Measurements from ENCODE around the gene DCTN1.

Gene DCTN1

DNA sequence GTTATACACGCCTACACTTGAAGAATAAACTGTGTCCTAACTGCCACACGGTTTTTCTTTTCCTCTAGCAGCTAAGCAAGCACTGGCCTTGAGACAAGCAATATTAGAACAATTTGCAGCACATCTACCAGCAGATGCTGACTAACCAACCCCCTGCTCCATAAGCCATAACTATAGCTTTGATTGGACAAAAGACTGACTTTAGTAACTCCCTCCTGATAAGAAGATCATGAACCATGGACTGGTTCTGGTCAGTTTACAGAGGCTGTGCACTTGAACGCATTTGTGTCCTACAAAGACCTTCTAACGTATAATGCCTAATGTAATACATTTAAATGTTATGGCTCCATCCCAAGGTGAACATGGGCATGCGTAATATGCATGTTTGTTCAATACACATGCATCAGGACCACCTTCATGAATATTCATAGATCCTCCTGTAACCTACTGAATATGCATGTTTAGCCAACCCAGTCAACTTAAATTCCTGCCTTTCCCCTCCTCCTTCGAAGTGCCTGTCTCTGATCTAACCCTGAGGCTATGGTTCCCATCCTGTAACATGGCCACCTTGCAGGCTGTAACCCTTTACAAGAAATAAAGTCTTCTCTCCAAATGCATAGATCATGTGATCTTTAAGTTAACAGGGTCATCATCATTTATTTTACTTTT, 63.4 kb downstream of the DCTN1 start:
- no peak for DNase-seq

GRCh38 chr2:74314107-74314506, 66.0 kb downstream of the DCTN1 start:
- no peak for DNase-seq

- no peak for DNase-seq
Observed at GRCh38 chr2:74313497-74313896, 66.6 kb downstream of the DCTN1 start.

- DNase-seq: no peak
Observed at GRCh38 chr2:74312913-74313312, 67.2 kb downstream of the DCTN1 start.

All from inflammatory macrophage (primary cell).